ENCODE measurements around the gene PPP1CB. TPM values are rescaled to one million over a fixed set of nuclear protein-coding genes. Genes with fewer than 3 reads are reported as not detected.

The PPP1CB gene
- total RNA-seq, 1 donor from 2014 or later: 272 TPM

Other genes starting within 250 kb of the PPP1CB start
- gene SPDYA, start 59.0 kb downstream of the PPP1CB start, total RNA-seq: 1.5 and 1.8 TPM in 2 replicates
- 15.1 and 17.3 TPM in 2 replicates for gene TRMT61B, start 118.5 kb downstream of the PPP1CB start, total RNA-seq
- gene WDR43, start 142.8 kb downstream of the PPP1CB start, total RNA-seq: 117 and 128 TPM in 2 replicates
- gene TOGARAM2, start 229.5 kb downstream of the PPP1CB start, total RNA-seq: 3.0 and 4.0 TPM in 2 replicates